ENCODE results near the gene TFRC.

- TF ChIP-seq CTCF (IDR thresholded peaks at IDR 0.05; ENCODE audit: low read depth, low read length) (peak; percentile 88), POLR2A (IDR thresholded peaks at IDR 0.05; ENCODE audit: extremely low read depth, insufficient read length) (no peak), MYC (IDR thresholded peaks at IDR 0.05; ENCODE audit: low read depth, low read length) (0 out of 2 replicates have a peak, but pooled peaks have one; percentile 18), MAX (IDR thresholded peaks at IDR 0.05; ENCODE audit: low read depth, low read length) (no peak; the same call in 1 of the 2 replicates)
Observed at GRCh38 chr3:196073255-196073753, 8.6 kb downstream of the TFRC start.

Measured in NB4 (cell line).